ENCODE data around the gene TOX2.

DNA sequence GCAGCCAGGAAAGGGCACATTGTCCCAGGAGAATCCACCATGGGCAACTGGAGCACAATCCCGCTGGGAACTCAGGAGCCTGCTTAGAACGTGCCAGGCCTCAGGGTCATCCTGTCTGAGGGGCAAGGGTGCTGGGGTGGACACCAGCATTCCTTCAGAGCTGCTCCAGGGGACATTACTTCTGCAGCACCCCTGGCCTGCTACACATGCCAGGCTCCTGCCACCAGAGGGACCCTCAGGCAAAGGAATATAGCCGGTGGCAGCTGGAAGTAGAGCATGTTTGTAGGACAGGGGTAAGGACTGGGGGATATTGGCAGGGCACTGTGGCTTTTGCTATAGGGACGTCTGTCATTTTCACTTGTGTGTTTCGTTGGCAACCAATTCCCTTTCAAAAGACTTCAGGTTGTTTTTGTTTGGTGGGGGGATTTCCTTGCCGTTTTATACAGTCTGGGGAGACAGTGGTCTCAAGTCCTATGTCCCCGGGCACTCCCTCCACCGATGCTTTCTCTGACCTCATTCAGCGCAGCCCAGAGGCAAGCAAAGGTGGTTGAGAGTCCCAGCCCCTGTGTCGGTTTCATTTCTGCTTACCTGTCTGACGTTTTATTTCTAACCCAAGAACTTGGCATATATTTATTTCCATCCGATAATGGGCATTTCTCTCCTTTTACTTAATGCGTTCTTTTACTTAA lies 141.5 kb downstream of the TOX2 start:
- TF ChIP-seq POLR2AphosphoS5 (IDR thresholded peaks at IDR 0.05; ENCODE audit: low read depth, low read length) (no peak), POLR2A (IDR thresholded peaks at IDR 0.05; ENCODE audit: low read depth, low read length) (no peak), TAF1 (IDR thresholded peaks at IDR 0.05; ENCODE audit: low read depth, low read length) (no peak), POU2F2 (IDR thresholded peaks at IDR 0.05; ENCODE audit: low read depth, low read length) (no peak), PAX5 (IDR thresholded peaks at IDR 0.05; ENCODE audit: insufficient read depth, low read length, severe bottlenecking) (no peak), SPI1 (IDR thresholded peaks at IDR 0.05; ENCODE audit: low read depth, low read length) (no peak)

All from GM12891 (cell line).